GM19452 (cell line): ENCODE data around the gene GPR155.

ENCODE experiments used
- ATAC-seq: cut with Tn5 transposase; IDR thresholded peaks from one replicate; pipeline ENCODE4 v1.9.1; 2021; ENCODE audit not compliant: unreplicated experiment

The GPR155 gene

GRCh38 chr2:174383796-174384195 is 103.0 kb downstream of the GPR155 start:
- no peak for ATAC-seq
